Loucy (cell line): ENCODE measurements around the gene CASP7.

ENCODE experiments used
- H2AFZ ChIP-seq: fragments of 200-600 bp; sonication (generic); 2 replicates; pipeline ENCODE4 v1.6.0; 2016; ENCODE audit warnings: antibody characterized with exemption, mild to moderate bottlenecking, low read length, moderate library complexity
- H3F3A ChIP-seq: fragments of 200-600 bp; 2 replicates; pipeline ENCODE4 v1.6.0; 2016; ENCODE audit warnings: antibody characterized with exemption, low read depth, mild to moderate bottlenecking
- H3K27me3 ChIP-seq: fragments of 200-600 bp; sonication (generic); 2 replicates; pipeline ENCODE4 v1.6.1; 2014; ENCODE audit warnings: low read length, mild to moderate bottlenecking; ENCODE audit not compliant: insufficient read depth, poor library complexity, severe bottlenecking
- H3K36me3 ChIP-seq: fragments of 200-600 bp; sonication (generic); 2 replicates; pipeline ENCODE4 v1.6.1; 2016; ENCODE audit warnings: low read length; ENCODE audit not compliant: insufficient read depth
- H3K4me1 ChIP-seq: fragments of 200-600 bp; sonication (generic); 2 replicates; pipeline ENCODE4 v1.5.1; 2014; ENCODE audit warnings: low read length, mild to moderate bottlenecking; ENCODE audit not compliant: insufficient read depth, poor library complexity, severe bottlenecking
- H3K4me2 ChIP-seq: fragments of 200-600 bp; sonication (generic); 2 replicates; pipeline ENCODE4 v1.6.0; 2014; ENCODE audit warnings: antibody characterized with exemption, low read length, low read depth, mild to moderate bottlenecking; ENCODE audit not compliant: poor library complexity, severe bottlenecking
- H3K4me3 ChIP-seq: fragments of 200-600 bp; sonication (generic); 2 replicates; pipeline ENCODE4 v1.5.1; 2014; ENCODE audit warnings: low read length, mild to moderate bottlenecking, mixed read lengths; ENCODE audit not compliant: poor library complexity, severe bottlenecking
- H3K79me2 ChIP-seq: fragments of 200-600 bp; sonication (generic); 2 replicates; pipeline ENCODE4 v1.6.1; 2014; ENCODE audit warnings: low read length; ENCODE audit not compliant: insufficient read depth
- H3K9ac ChIP-seq: fragments of 200-600 bp; sonication (generic); 2 replicates; pipeline ENCODE4 v1.6.0; 2014; ENCODE audit warnings: mild to moderate bottlenecking, low read depth, low read length, moderate library complexity; ENCODE audit not compliant: poor library complexity, severe bottlenecking
- H3K9me2 ChIP-seq: fragments of 200-600 bp; sonication (generic); replicated peaks from 2 replicates; pipeline ENCODE4 v1.6.1; 2016; ENCODE audit warnings: low read depth, low read length, mixed read lengths
- H3K9me3 ChIP-seq: fragments of 200-600 bp; sonication (generic); 2 replicates; pipeline ENCODE4 v1.6.1; 2014; ENCODE audit warnings: mild to moderate bottlenecking, antibody characterized with exemption, low read length, low read depth; ENCODE audit not compliant: insufficient read depth
- H4K20me1 ChIP-seq: fragments of 200-600 bp; sonication (generic); 2 replicates; pipeline ENCODE4 v1.6.0; 2014; ENCODE audit warnings: antibody characterized with exemption, low read length, mild to moderate bottlenecking; ENCODE audit not compliant: insufficient read depth, poor library complexity, severe bottlenecking
- CTCF ChIP-seq: fragments of 200-600 bp; sonication (generic); conservative IDR thresholded peaks from 2 replicates; pipeline ENCODE4 v1.5.1; 2014; ENCODE audit warnings: mild to moderate bottlenecking, antibody characterized with exemption, low read length
- EZH2phosphoT487 ChIP-seq: fragments of 200-600 bp; IDR thresholded peaks from 2 replicates; pipeline ENCODE4 v1.6.1; 2018; ENCODE audit warnings: antibody characterized with exemption, mild to moderate bottlenecking, moderate library complexity, borderline replicate concordance

CASP7 gene

GRCh38 chr10:113712024-113712423 lies 32.3 kb downstream of the CASP7 start:
- Histone ChIP-seq H3K79me2 (peaks cover 25% of the 10 kb centered on the region; the same call in 1 of the 2 replicates), H3K9ac (no peak overlapping the region), H3K9me2 (no peaks in the 10 kb centered on the region)

GRCh38 chr10:113712755-113713639 lies 33.3 kb downstream of the CASP7 start:
- Histone ChIP-seq H3K27me3 (no peaks in the 10 kb centered on the region), H3K4me3 (no peak overlapping the region)

More at GRCh38 chr10:113712024-113712423, 32.3 kb downstream of the CASP7 start:
- Histone ChIP-seq H3F3A (0 out of 2 replicates have a peak, but pooled peaks cover 3% of the 10 kb centered on the region), H2AFZ (no peak overlapping the region), H3K9me3 (no peaks in the 10 kb centered on the region), H3K4me1 (peaks cover 21% of the 10 kb centered on the region), H3K27me3 (no peaks in the 10 kb centered on the region), H3K4me2 (no peak overlapping the region), H3K4me3 (no peak overlapping the region), H3K36me3 (peaks cover 8% of the 10 kb centered on the region; the same call in 1 of the 2 replicates), H4K20me1 (no peaks in the 10 kb centered on the region)
- TF ChIP-seq EZH2phosphoT487: no peak
- no peak for TF ChIP-seq CTCF

GRCh38 chr10:113713640-113713982 lies 33.9 kb downstream of the CASP7 start:
- Histone ChIP-seq H3K79me2 (peaks cover 16% of the 10 kb centered on the region; the same call in 1 of the 2 replicates), H3K4me1 (peaks cover 16% of the 10 kb centered on the region), H4K20me1 (no peaks in the 10 kb centered on the region), H3K9me2 (no peaks in the 10 kb centered on the region), H3K4me2 (no peak overlapping the region), H3F3A (0 out of 2 replicates have a peak, but pooled peaks cover 3% of the 10 kb centered on the region), H3K4me3 (no peak overlapping the region), H3K27me3 (no peaks in the 10 kb centered on the region), H2AFZ (no peak overlapping the region), H3K9ac (no peak overlapping the region), H3K9me3 (no peaks in the 10 kb centered on the region), H3K36me3 (peaks cover 16% of the 10 kb centered on the region; the same call in 1 of the 2 replicates)
- TF ChIP-seq EZH2phosphoT487: no peak
- TF ChIP-seq CTCF: no peak

More at GRCh38 chr10:113712755-113713639, 33.3 kb downstream of the CASP7 start:
- Histone ChIP-seq H3K9me2 (no peaks in the 10 kb centered on the region), H3K36me3 (peaks cover 16% of the 10 kb centered on the region; the same call in 1 of the 2 replicates), H3K9ac (no peak overlapping the region), H2AFZ (no peak overlapping the region), H4K20me1 (no peaks in the 10 kb centered on the region), H3K9me3 (no peaks in the 10 kb centered on the region), H3K79me2 (peaks cover 22% of the 10 kb centered on the region; the same call in 1 of the 2 replicates), H3F3A (0 out of 2 replicates have a peak, but pooled peaks cover 3% of the 10 kb centered on the region), H3K4me1 (peaks cover 16% of the 10 kb centered on the region), H3K4me2 (no peak overlapping the region)
- TF ChIP-seq CTCF (no peak), EZH2phosphoT487 (no peak)
